Activated B cell treated with CpG ODN at 0.5 μM for 24 hours (primary cell): ENCODE data around the gene ERC2. TPM values are rescaled to one million over a fixed set of nuclear protein-coding genes. Genes with fewer than 3 reads are reported as not detected.

ENCODE experiments used
- ATAC-seq: fragments of 200-7000 bp; cut with Tn5 transposase; one replicate; pipeline ENCODE4 v1.10.0; 2021; ENCODE audit warnings: low read depth, mild to moderate bottlenecking, moderate library complexity
- CTCF ChIA-PET: fragments of 350-600 bp; sonication (Branson Sonifier 250); formaldehyde crosslinking; loops from one replicate; lab custom pipeline; 2021; ENCODE audit warnings: antibody characterized with exemption; lab: Charles Lee
- POLR2A ChIA-PET: fragments of 350-600 bp; sonication (Branson Sonifier 250); formaldehyde crosslinking; loops from one replicate; lab custom pipeline; 2021; ENCODE audit warnings: antibody characterized with exemption; lab: Charles Lee
- DNase-seq: peaks from one replicate; pipeline ENCODE4 v3.0.0; 2022
- H3K27ac Mint-ChIP-seq: one replicate; pipeline ENCODE4 v1.8.0; 2020; ENCODE audit warnings: mixed read lengths
- H3K27me3 Mint-ChIP-seq: one replicate; pipeline ENCODE4 v1.8.0; 2021; ENCODE audit warnings: mixed read lengths
- H3K36me3 Mint-ChIP-seq: one replicate; pipeline ENCODE4 v1.8.0; 2021; ENCODE audit warnings: low read depth, mixed read lengths
- H3K4me1 Mint-ChIP-seq: one replicate; pipeline ENCODE4 v1.8.0; 2021; ENCODE audit warnings: mixed read lengths
- H3K4me3 Mint-ChIP-seq: one replicate; pipeline ENCODE4 v1.8.0; 2020; ENCODE audit warnings: mild to moderate bottlenecking, mixed read lengths
- H3K9me3 Mint-ChIP-seq: one replicate; pipeline ENCODE4 v1.8.0; 2020; ENCODE audit warnings: mixed read lengths
- intact Hi-C: fragments of 100-400 bp; cut with micrococcal nuclease; formaldehyde crosslinking; loops from one replicate; pipeline ENCODE4 v1.15.1; 2024
- total RNA-seq: library from RNA; stranded (reverse); gene quantifications from 2 replicates; pipeline ENCODE4 v1.2.3, GENCODE V29; 2022
- TF ChIP-seq, protein P1 (sequence below): fragments of 200-600 bp; IDR thresholded peaks from one replicate; pipeline ENCODE4 v1.8.0; 2022; ENCODE audit warnings: antibody characterized with exemption, mild to moderate bottlenecking

Gene ERC2
- total RNA-seq, 1 donor from 2014 or later, result not detected

DNA sequence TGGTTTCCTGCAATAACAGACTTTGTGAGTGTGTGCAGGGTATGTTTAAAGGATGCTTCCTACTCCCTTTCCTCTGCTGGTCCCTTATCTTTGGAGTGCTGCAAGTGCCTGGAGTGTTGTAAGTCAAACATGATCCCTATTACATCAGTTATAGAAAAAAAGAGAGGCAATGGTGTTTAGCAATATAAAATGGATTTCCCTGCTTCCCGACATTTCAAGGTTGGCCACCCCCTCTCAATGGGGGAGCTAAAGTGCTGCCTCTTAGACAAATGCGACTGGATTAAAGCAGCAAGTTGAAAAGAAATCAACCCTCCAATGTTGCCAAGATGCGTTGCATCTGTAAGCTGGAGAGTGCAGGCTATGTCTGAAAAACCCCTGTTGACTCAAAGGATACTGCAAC lies 778.1 kb downstream of the ERC2 start:
- TF ChIP-seq, protein P1, sequence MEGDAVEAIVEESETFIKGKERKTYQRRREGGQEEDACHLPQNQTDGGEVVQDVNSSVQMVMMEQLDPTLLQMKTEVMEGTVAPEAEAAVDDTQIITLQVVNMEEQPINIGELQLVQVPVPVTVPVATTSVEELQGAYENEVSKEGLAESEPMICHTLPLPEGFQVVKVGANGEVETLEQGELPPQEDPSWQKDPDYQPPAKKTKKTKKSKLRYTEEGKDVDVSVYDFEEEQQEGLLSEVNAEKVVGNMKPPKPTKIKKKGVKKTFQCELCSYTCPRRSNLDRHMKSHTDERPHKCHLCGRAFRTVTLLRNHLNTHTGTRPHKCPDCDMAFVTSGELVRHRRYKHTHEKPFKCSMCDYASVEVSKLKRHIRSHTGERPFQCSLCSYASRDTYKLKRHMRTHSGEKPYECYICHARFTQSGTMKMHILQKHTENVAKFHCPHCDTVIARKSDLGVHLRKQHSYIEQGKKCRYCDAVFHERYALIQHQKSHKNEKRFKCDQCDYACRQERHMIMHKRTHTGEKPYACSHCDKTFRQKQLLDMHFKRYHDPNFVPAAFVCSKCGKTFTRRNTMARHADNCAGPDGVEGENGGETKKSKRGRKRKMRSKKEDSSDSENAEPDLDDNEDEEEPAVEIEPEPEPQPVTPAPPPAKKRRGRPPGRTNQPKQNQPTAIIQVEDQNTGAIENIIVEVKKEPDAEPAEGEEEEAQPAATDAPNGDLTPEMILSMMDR, result no peak
- ChIA-PET CTCF (no interaction called here), POLR2A (no interaction called here)
- DNase-seq (no peak), ATAC-seq (no peak)
- no peak overlapping the region for H3K27ac Mint-ChIP-seq
- H3K4me3 Mint-ChIP-seq, result no peak overlapping the region
- intact Hi-C loops, result no loop called here
- no peaks in the 10 kb centered on the region for H3K36me3 Mint-ChIP-seq
- H3K27me3 Mint-ChIP-seq, result peaks cover 1% of the 10 kb centered on the region
- H3K4me1 Mint-ChIP-seq, result no peaks in the 10 kb centered on the region
- H3K9me3 Mint-ChIP-seq, result no peaks in the 10 kb centered on the region

DNA sequence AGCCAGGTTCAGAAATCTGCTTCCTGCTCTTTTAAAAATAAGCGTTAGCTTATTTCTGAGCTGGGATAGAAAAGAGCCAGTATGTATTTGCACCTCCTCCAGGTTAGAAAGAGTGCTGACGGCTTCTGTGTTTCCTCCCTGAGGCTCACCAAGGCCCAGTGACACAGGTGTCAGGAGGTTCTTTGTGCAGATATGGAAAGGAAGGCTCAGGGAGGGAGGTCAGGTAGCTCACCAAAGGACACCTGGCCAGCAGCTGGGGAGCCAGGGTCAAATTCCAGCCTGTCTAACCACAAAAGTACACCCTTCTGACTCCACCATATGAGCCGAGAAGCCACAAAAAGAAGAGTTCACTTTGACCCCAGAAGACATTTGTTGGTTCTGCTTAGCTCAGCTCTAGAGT lies 780.1 kb downstream of the ERC2 start:
- no peaks in the 10 kb centered on the region for H3K9me3 Mint-ChIP-seq
- H3K4me3 Mint-ChIP-seq, result no peak overlapping the region
- no peaks in the 10 kb centered on the region for H3K4me1 Mint-ChIP-seq
- H3K27me3 Mint-ChIP-seq, result peaks cover 1% of the 10 kb centered on the region
- H3K36me3 Mint-ChIP-seq, result no peaks in the 10 kb centered on the region
- no peak for ATAC-seq
- ChIA-PET POLR2A (no interaction called here), CTCF (no interaction called here)
- intact Hi-C loops, result no loop called here
- no peak overlapping the region for H3K27ac Mint-ChIP-seq
- DNase-seq, result no peak
- TF ChIP-seq, protein P1, result no peak

DNA sequence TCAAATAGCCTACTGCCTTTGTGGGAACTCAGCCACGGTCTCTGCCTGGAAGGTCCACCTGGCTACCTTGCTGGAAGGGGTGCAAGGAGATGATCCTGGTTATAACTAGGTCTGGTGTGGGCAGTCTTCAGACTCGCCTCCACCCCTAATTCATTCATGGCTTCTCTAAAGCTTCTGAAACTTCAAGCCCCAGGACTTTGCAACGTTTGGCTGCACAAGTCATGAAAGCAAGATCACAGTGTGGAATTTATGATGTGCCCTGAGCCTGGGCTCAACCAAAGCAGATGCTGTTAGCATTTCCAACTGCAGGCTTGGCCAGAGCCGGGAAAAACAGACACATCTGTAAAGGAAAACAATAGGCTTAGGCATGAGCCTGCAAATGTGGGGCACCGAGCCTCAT lies 780.7 kb downstream of the ERC2 start:
- ATAC-seq, result no peak
- DNase-seq, result no peak
- Mint-ChIP-seq H3K27me3 (peaks cover 1% of the 10 kb centered on the region), H3K9me3 (no peaks in the 10 kb centered on the region), H3K36me3 (no peaks in the 10 kb centered on the region), H3K4me3 (no peak overlapping the region), H3K27ac (no peak overlapping the region), H3K4me1 (no peaks in the 10 kb centered on the region)
- TF ChIP-seq, protein P1, result no peak
- ChIA-PET POLR2A (no interaction called here), CTCF (no interaction called here)
- intact Hi-C loops, result no loop called here

GRCh38 chr3:55686426-55687254 lies 781.6 kb downstream of the ERC2 start:
- ChIA-PET POLR2A (no interaction called here), CTCF (no interaction called here)
- TF ChIP-seq, protein P1, result no peak
- Mint-ChIP-seq H3K9me3 (no peaks in the 10 kb centered on the region), H3K36me3 (no peaks in the 10 kb centered on the region), H3K4me1 (no peaks in the 10 kb centered on the region), H3K27ac (no peak overlapping the region), H3K27me3 (peaks cover 1% of the 10 kb centered on the region), H3K4me3 (no peak overlapping the region)
- intact Hi-C loops, result no loop called here
- DNase-seq (no peak), ATAC-seq (no peak)

GRCh38 chr3:55683666-55684270 lies 784.5 kb downstream of the ERC2 start:
- no peak for ATAC-seq
- Mint-ChIP-seq H3K9me3 (no peaks in the 10 kb centered on the region), H3K4me1 (no peaks in the 10 kb centered on the region), H3K4me3 (no peak overlapping the region), H3K27ac (no peak overlapping the region), H3K27me3 (peaks cover 1% of the 10 kb centered on the region), H3K36me3 (no peaks in the 10 kb centered on the region)
- TF ChIP-seq, protein P1, result no peak
- ChIA-PET POLR2A (interaction anchor here (0.7 kb wide), 1 partner anchor 1347 kb away, joined by 3 read pairs; no protein-coding TSS in a partner anchor), CTCF (no interaction called here)
- no peak for DNase-seq
- intact Hi-C loops, result no loop called here
